Endodermal cell (in vitro differentiated cells): Measurements from ENCODE around the gene APOA5. TPM values are rescaled to one million over a fixed set of nuclear protein-coding genes. Genes with fewer than 3 reads are reported as not detected.

Source experiments
- DNase-seq: peaks from one replicate; pipeline ENCODE4 v3.0.0-alpha.2; 2017
- H3K27ac ChIP-seq: 2 replicates; pipeline ENCODE4 v1.5.1; 2013; ENCODE audit warnings: mild to moderate bottlenecking, low read depth, low read length, moderate library complexity
- H3K27me3 ChIP-seq: 2 replicates; pipeline ENCODE4 v1.6.1; 2013; ENCODE audit warnings: mild to moderate bottlenecking, low read length, moderate library complexity; ENCODE audit not compliant: insufficient read depth, control insufficient read depth, poor library complexity, severe bottlenecking
- H3K36me3 ChIP-seq: 2 replicates; pipeline ENCODE4 v1.7.0; 2013; ENCODE audit warnings: mild to moderate bottlenecking, low read length, moderate library complexity; ENCODE audit not compliant: control insufficient read depth, insufficient read depth
- H3K4me1 ChIP-seq: one replicate; pipeline ENCODE4 v1.7.0; 2013; ENCODE audit warnings: low read length; ENCODE audit not compliant: control insufficient read depth, insufficient read depth
- H3K4me3 ChIP-seq: 2 replicates; pipeline ENCODE4 v1.5.1; 2013; ENCODE audit warnings: mild to moderate bottlenecking, low read length, moderate library complexity
- H3K9ac ChIP-seq: 2 replicates; pipeline ENCODE4 v1.6.1; 2013; ENCODE audit warnings: mild to moderate bottlenecking, low read length, moderate library complexity; ENCODE audit not compliant: poor library complexity, severe bottlenecking; ENCODE audit errors: extremely low read depth
- H3K9me3 ChIP-seq: 2 replicates; pipeline ENCODE4 v1.6.1; 2013; ENCODE audit warnings: mild to moderate bottlenecking, low read length, moderate library complexity; ENCODE audit not compliant: control insufficient read depth
- H3K27ac Mint-ChIP-seq: 2 replicates; pipeline ENCODE4 v1.8.0; 2020; ENCODE audit warnings: mixed read lengths
- H3K27me3 Mint-ChIP-seq: 2 replicates; pipeline ENCODE4 v1.8.0; 2021; ENCODE audit warnings: mild to moderate bottlenecking, mixed read lengths; ENCODE audit not compliant: insufficient read depth
- H3K36me3 Mint-ChIP-seq: 2 replicates; pipeline ENCODE4 v1.8.0; 2020; ENCODE audit warnings: low read depth, mixed read lengths
- H3K4me1 Mint-ChIP-seq: 2 replicates; pipeline ENCODE4 v1.8.0; 2020; ENCODE audit warnings: mixed read lengths
- H3K4me3 Mint-ChIP-seq: 2 replicates; pipeline ENCODE4 v1.8.0; 2020; ENCODE audit warnings: mild to moderate bottlenecking, moderate library complexity, mixed read lengths
- H3K9me3 Mint-ChIP-seq: 2 replicates; pipeline ENCODE4 v1.8.0; 2020; ENCODE audit warnings: mild to moderate bottlenecking, mixed read lengths
- CTCF ChIP-seq: fragments of 200-600 bp; sonication (generic); conservative IDR thresholded peaks from 2 replicates; pipeline ENCODE4 v1.5.0; 2021; ENCODE audit warnings: antibody characterized with exemption, mild to moderate bottlenecking
- WGBS, 2 experiments: methylation state at CpG; one replicate each; pipeline versions ENCODE4 v1.1.5 to v1.1.7; 2013; ENCODE audit warnings: missing lambda C conversion rate in 2 of 2, mixed read lengths in 1 of 2; ENCODE audit not compliant: insufficient coverage in 1 of 2, insufficient read length in 1 of 2; 5-methylcytosine and 5-hydroxymethylcytosine counted together
- total RNA-seq, 2 donors: library from RNA; stranded (reverse); fragmentation: NEBNext Ultra II Directional in 1 of 2; extraction: Animal tissue kit (Norgen Biotek cat#: 25700) in 1 of 2; gene quantifications; 2 replicates in 1 of 2; 3 replicates in 1 of 2; pipeline ENCODE4 v1.2.1, GENCODE V29; 2021

Gene APOA5
- total RNA-seq, 2 donors from 2014 or later = not detected

GRCh38 chr11:116794851-116795250 lies 3.2 kb upstream of the APOA5 start:
- Mint-ChIP-seq H3K27ac (no peak overlapping the region), H3K4me3 (no peak overlapping the region), H3K27me3 (peaks cover 13% of the 10 kb centered on the region), H3K4me1 (peaks cover 8% of the 10 kb centered on the region), H3K36me3 (no peaks in the 10 kb centered on the region), H3K9me3 (no peaks in the 10 kb centered on the region)
- no peak overlapping the region for H3K9ac ChIP-seq
- TF ChIP-seq CTCF = no peak
- no peaks in the 10 kb centered on the region for H3K36me3 ChIP-seq
- 83 to 87% methylated on average over 2 of the region's 2 CpGs for WGBS, 2 experiments
- no peaks in the 10 kb centered on the region for H3K9me3 ChIP-seq
- DNase-seq = no peak
- H3K4me1 ChIP-seq = no peaks in the 10 kb centered on the region
- no peak overlapping the region for H3K27ac ChIP-seq
- peaks cover 6% of the 10 kb centered on the region for H3K27me3 ChIP-seq
- H3K4me3 ChIP-seq = no peak overlapping the region

- Histone ChIP-seq H3K9me3 (no peaks in the 10 kb centered on the region), H3K27ac (no peak overlapping the region), H3K27me3 (peaks cover 6% of the 10 kb centered on the region), H3K36me3 (no peaks in the 10 kb centered on the region), H3K4me1 (peaks cover 2% of the 10 kb centered on the region), H3K9ac (no peak overlapping the region), H3K4me3 (no peak overlapping the region)
- Mint-ChIP-seq H3K27ac (no peak overlapping the region), H3K4me1 (peaks cover 8% of the 10 kb centered on the region), H3K4me3 (no peak overlapping the region), H3K36me3 (no peaks in the 10 kb centered on the region), H3K27me3 (peaks cover 22% of the 10 kb centered on the region), H3K9me3 (no peaks in the 10 kb centered on the region)
- DNase-seq = no peak
- no peak for TF ChIP-seq CTCF
- WGBS, 2 experiments = 90% methylated on average over 1 of the region's 1 CpG; no CpG with 5 or more reads in 1 of the 2 experiments
These were observed 2.1 kb upstream of the APOA5 start for GRCh38 chr11:116793772-116794097.

GRCh38 chr11:116792869-116793771 lies 1.4 kb upstream of the APOA5 start:
- H3K27me3 ChIP-seq = peaks cover 6% of the 10 kb centered on the region
- DNase-seq = no peak
- H3K4me3 ChIP-seq = no peak overlapping the region
- no peaks in the 10 kb centered on the region for H3K36me3 Mint-ChIP-seq
- no peak overlapping the region for H3K27ac ChIP-seq
- H3K4me3 Mint-ChIP-seq = no peak overlapping the region
- no peak overlapping the region for H3K27ac Mint-ChIP-seq
- no peaks in the 10 kb centered on the region for H3K9me3 Mint-ChIP-seq
- no peak overlapping the region for H3K9ac ChIP-seq
- H3K4me1 Mint-ChIP-seq = peaks cover 13% of the 10 kb centered on the region
- WGBS, 2 experiments = 81 to 84% methylated on average over 6 to 8 of the region's 8 CpGs
- H3K4me1 ChIP-seq = peaks cover 5% of the 10 kb centered on the region
- H3K9me3 ChIP-seq = no peaks in the 10 kb centered on the region
- H3K27me3 Mint-ChIP-seq = peaks cover 27% of the 10 kb centered on the region
- TF ChIP-seq CTCF = no peak
- H3K36me3 ChIP-seq = no peaks in the 10 kb centered on the region
